ENCODE data around the gene ISX. TPM values are rescaled to one million over a fixed set of nuclear protein-coding genes. Genes with fewer than 3 reads are reported as not detected.

The ISX gene
- total RNA-seq, 1 experiment from 2014 or later = not detected

GRCh38 chr22:35071784-35072183 lies 5.8 kb downstream of the ISX start:
- Histone ChIP-seq H2AFZ (ENCODE audit: low read length) (no peak overlapping the region), H3K4me3 (ENCODE audit: low read length) (no peak overlapping the region), H3K9ac (ENCODE audit: low read length) (no peak overlapping the region), H3K9me3 (ENCODE audit: low read length) (no peaks in the 10 kb centered on the region), H3K9me2 (replicated peaks; ENCODE audit: low read length) (no peaks in the 10 kb centered on the region), H3K27me3 (ENCODE audit: low read length) (no peaks in the 10 kb centered on the region), H3K79me2 (ENCODE audit: low read length) (no peaks in the 10 kb centered on the region), H4K20me1 (ENCODE audit: low read length) (no peaks in the 10 kb centered on the region), H3K4me2 (ENCODE audit: low read length) (no peak overlapping the region), H3F3A (ENCODE audit: low read length, unreplicated experiment) (no peaks in the 10 kb centered on the region), H3K27ac (ENCODE audit: low read length) (no peak overlapping the region), H3K36me3 (ENCODE audit: low read depth, low read length) (no peaks in the 10 kb centered on the region), H3K4me1 (ENCODE audit: insufficient read depth, low read length) (no peaks in the 10 kb centered on the region)
- ChIA-PET CTCF (no interaction called here), POLR2A (ENCODE audit: unreplicated experiment) (no interaction called here)
- no TSS peak for BruUV-seq (replicated peaks)
- TF ChIP-seq EZH2 (IDR thresholded peaks at IDR 0.05; ENCODE audit: low read length, unreplicated experiment) (no peak), EZH2phosphoT487 (IDR thresholded peaks at IDR 0.05; ENCODE audit: borderline replicate concordance, low read length) (no peak), CTCF (conservative IDR thresholded peaks at IDR 0.05; ENCODE audit: low read depth, low read length) (no peak)
- DNase-seq = peak; percentile 56
- intact Hi-C loops (cut with micrococcal nuclease) = no loop called here
- no peak for ATAC-seq

- ChIA-PET POLR2A (ENCODE audit: unreplicated experiment) (no interaction called here), CTCF (no interaction called here)
- H3K4me1 ChIP-seq (ENCODE audit: insufficient read depth, low read length) = no peaks in the 10 kb centered on the region
- H3K4me3 ChIP-seq (ENCODE audit: low read length) = no peak overlapping the region
- no peaks in the 10 kb centered on the region for H3K27me3 ChIP-seq (ENCODE audit: low read length)
- H3F3A ChIP-seq (ENCODE audit: low read length, unreplicated experiment) = no peaks in the 10 kb centered on the region
- no peak overlapping the region for H3K9ac ChIP-seq (ENCODE audit: low read length)
- BruUV-seq (replicated peaks) = no TSS peak
- no peak for ATAC-seq
- H3K9me2 ChIP-seq (replicated peaks; ENCODE audit: low read length) = no peaks in the 10 kb centered on the region
- no peak overlapping the region for H3K27ac ChIP-seq (ENCODE audit: low read length)
- no peaks in the 10 kb centered on the region for H3K79me2 ChIP-seq (ENCODE audit: low read length)
- H3K4me2 ChIP-seq (ENCODE audit: low read length) = no peak overlapping the region
- H3K9me3 ChIP-seq (ENCODE audit: low read length) = no peaks in the 10 kb centered on the region
- H4K20me1 ChIP-seq (ENCODE audit: low read length) = no peaks in the 10 kb centered on the region
- H2AFZ ChIP-seq (ENCODE audit: low read length) = no peak overlapping the region
- no peaks in the 10 kb centered on the region for H3K36me3 ChIP-seq (ENCODE audit: low read depth, low read length)
- peak; percentile 44 for DNase-seq
- TF ChIP-seq EZH2 (IDR thresholded peaks at IDR 0.05; ENCODE audit: low read length, unreplicated experiment) (no peak), CTCF (conservative IDR thresholded peaks at IDR 0.05; ENCODE audit: low read depth, low read length) (no peak), EZH2phosphoT487 (IDR thresholded peaks at IDR 0.05; ENCODE audit: borderline replicate concordance, low read length) (no peak)
- intact Hi-C loops (cut with micrococcal nuclease) = no loop called here
Observed at GRCh38 chr22:35072925-35073324, 7.0 kb downstream of the ISX start.

- TF ChIP-seq EZH2phosphoT487 (IDR thresholded peaks at IDR 0.05; ENCODE audit: borderline replicate concordance, low read length) (no peak), EZH2 (IDR thresholded peaks at IDR 0.05; ENCODE audit: low read length, unreplicated experiment) (no peak), CTCF (conservative IDR thresholded peaks at IDR 0.05; ENCODE audit: low read depth, low read length) (no peak)
- no peaks in the 10 kb centered on the region for H3K79me2 ChIP-seq (ENCODE audit: low read length)
- H4K20me1 ChIP-seq (ENCODE audit: low read length) = no peaks in the 10 kb centered on the region
- DNase-seq (no peak), ATAC-seq (no peak)
- no peak overlapping the region for H3K4me2 ChIP-seq (ENCODE audit: low read length)
- H3F3A ChIP-seq (ENCODE audit: low read length, unreplicated experiment) = no peaks in the 10 kb centered on the region
- no peaks in the 10 kb centered on the region for H3K9me3 ChIP-seq (ENCODE audit: low read length)
- BruUV-seq (replicated peaks) = no TSS peak
- H3K4me3 ChIP-seq (ENCODE audit: low read length) = no peak overlapping the region
- no peak overlapping the region for H3K9ac ChIP-seq (ENCODE audit: low read length)
- ChIA-PET CTCF (no interaction called here), POLR2A (ENCODE audit: unreplicated experiment) (no interaction called here)
- H3K27me3 ChIP-seq (ENCODE audit: low read length) = no peaks in the 10 kb centered on the region
- no peak overlapping the region for H2AFZ ChIP-seq (ENCODE audit: low read length)
- no peaks in the 10 kb centered on the region for H3K9me2 ChIP-seq (replicated peaks; ENCODE audit: low read length)
- intact Hi-C loops (cut with micrococcal nuclease) = no loop called here
- no peaks in the 10 kb centered on the region for H3K4me1 ChIP-seq (ENCODE audit: insufficient read depth, low read length)
- H3K27ac ChIP-seq (ENCODE audit: low read length) = no peak overlapping the region
- no peaks in the 10 kb centered on the region for H3K36me3 ChIP-seq (ENCODE audit: low read depth, low read length)
Observed at GRCh38 chr22:35074583-35074982, 8.6 kb downstream of the ISX start.

Data from PC-3 (cell line).